Natural killer cell treated with Interleukin-12 subunit alpha and Interleukin-12 subunit beta and Interleukin-15 and Interleukin-18, amount 100 ng/mL, for 72 hours (primary cell): ENCODE data around the gene LRRC70. TPM values are rescaled to one million over a fixed set of nuclear protein-coding genes. Genes with fewer than 3 reads are reported as not detected.

Experiments
- ATAC-seq, 2 donors: fragments of 150-1000 bp; cut with Tn5 transposase in 1 of 2; sonication (Bioruptor Pico), chemical (Tn5 transposase) in 1 of 2; 2 replicates each; pipeline ENCODE4 v1.10.0; 2021
- DNase-seq: peaks from one replicate; pipeline ENCODE4 v3.0.0; 2022; ENCODE audit warnings: low spot score
- H3K27ac Mint-ChIP-seq, 2 donors: 1 replicate in 1 of 2; 2 replicates in 1 of 2; pipeline ENCODE4 v1.8.0; 2022; ENCODE audit warnings: mixed read lengths in 2 of 2, mild to moderate bottlenecking in 1 of 2, moderate library complexity in 1 of 2
- H3K27me3 Mint-ChIP-seq, 2 donors: 1 replicate in 1 of 2; 2 replicates in 1 of 2; pipeline ENCODE4 v1.8.0; 2022; ENCODE audit warnings: mixed read lengths in 2 of 2
- H3K36me3 Mint-ChIP-seq: one replicate; pipeline ENCODE4 v1.8.0; 2022; ENCODE audit warnings: mixed read lengths
- H3K4me1 Mint-ChIP-seq, 2 donors: 1 replicate in 1 of 2; 2 replicates in 1 of 2; pipeline ENCODE4 v1.8.0; 2022; ENCODE audit warnings: low read depth in 2 of 2, mixed read lengths in 2 of 2, mild to moderate bottlenecking in 1 of 2
- H3K4me3 Mint-ChIP-seq: one replicate; pipeline ENCODE4 v1.8.0; 2022; ENCODE audit warnings: mixed read lengths
- H3K9me3 Mint-ChIP-seq: 2 replicates; pipeline ENCODE4 v1.8.0; 2022; ENCODE audit warnings: mixed read lengths
- total RNA-seq, 2 donors: library from RNA; stranded (reverse); gene quantifications; one replicate each; pipeline ENCODE4 v1.2.3, GENCODE V29; 2022

LRRC70 gene, protein sequence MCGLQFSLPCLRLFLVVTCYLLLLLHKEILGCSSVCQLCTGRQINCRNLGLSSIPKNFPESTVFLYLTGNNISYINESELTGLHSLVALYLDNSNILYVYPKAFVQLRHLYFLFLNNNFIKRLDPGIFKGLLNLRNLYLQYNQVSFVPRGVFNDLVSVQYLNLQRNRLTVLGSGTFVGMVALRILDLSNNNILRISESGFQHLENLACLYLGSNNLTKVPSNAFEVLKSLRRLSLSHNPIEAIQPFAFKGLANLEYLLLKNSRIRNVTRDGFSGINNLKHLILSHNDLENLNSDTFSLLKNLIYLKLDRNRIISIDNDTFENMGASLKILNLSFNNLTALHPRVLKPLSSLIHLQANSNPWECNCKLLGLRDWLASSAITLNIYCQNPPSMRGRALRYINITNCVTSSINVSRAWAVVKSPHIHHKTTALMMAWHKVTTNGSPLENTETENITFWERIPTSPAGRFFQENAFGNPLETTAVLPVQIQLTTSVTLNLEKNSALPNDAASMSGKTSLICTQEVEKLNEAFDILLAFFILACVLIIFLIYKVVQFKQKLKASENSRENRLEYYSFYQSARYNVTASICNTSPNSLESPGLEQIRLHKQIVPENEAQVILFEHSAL
- total RNA-seq, result 1 to 10 TPM in 1 of 2 donors, under 1 TPM in 1; 0.95 to 3.3 TPM

GRCh38 chr5:62578540-62578939 lies at the start of gene LRRC70:
TSS of gene LRRC70 (plus strand) at chr5:62578819. CDS start at chr5:62579439, 620 bp downstream.
- no peak for DNase-seq
- Mint-ChIP-seq H3K9me3 (no peaks in the 10 kb centered on the region), H3K27me3 (no peaks in the 10 kb centered on the region), H3K27ac (peak within 1 kb of the TSS; percentile 68 to 96), H3K4me3 (peak within 1 kb of the TSS; percentile 74), H3K36me3 (no peaks in the 10 kb centered on the region), H3K4me1 (peaks cover 33 to 51% of the 10 kb centered on the region in 2 donors)
- peak; percentile 90 to 91 for ATAC-seq

- H3K4me3 Mint-ChIP-seq, result no peak overlapping the region
- no peaks in the 10 kb centered on the region for H3K27me3 Mint-ChIP-seq
- ATAC-seq (no peak), DNase-seq (no peak)
- no peaks in the 10 kb centered on the region for H3K9me3 Mint-ChIP-seq
- no peak overlapping the region for H3K27ac Mint-ChIP-seq
- peaks cover 4 to 5% of the 10 kb centered on the region in 2 donors for H3K4me1 Mint-ChIP-seq
- peaks cover 5% of the 10 kb centered on the region for H3K36me3 Mint-ChIP-seq
These were observed 45.0 kb upstream of the LRRC70 start for GRCh38 chr5:62533597-62533996.

- Mint-ChIP-seq H3K27ac (no peak overlapping the region), H3K4me3 (no peak overlapping the region), H3K27me3 (no peaks in the 10 kb centered on the region), H3K9me3 (no peaks in the 10 kb centered on the region), H3K36me3 (peaks cover 9% of the 10 kb centered on the region), H3K4me1 (peaks cover 6 to 9% of the 10 kb centered on the region in 2 donors)
- no peak for DNase-seq
- ATAC-seq, result no peak
These were observed 44.0 kb upstream of the LRRC70 start for GRCh38 chr5:62534461-62535236.

GRCh38 chr5:62536232-62536631 lies 42.4 kb upstream of the LRRC70 start:
- Mint-ChIP-seq H3K4me1 (peaks cover 6 to 15% of the 10 kb centered on the region in 2 donors), H3K36me3 (peaks cover 9% of the 10 kb centered on the region), H3K4me3 (no peak overlapping the region), H3K27me3 (no peaks in the 10 kb centered on the region), H3K9me3 (no peaks in the 10 kb centered on the region), H3K27ac (no peak overlapping the region)
- no peak for ATAC-seq
- no peak for DNase-seq

- Mint-ChIP-seq H3K27me3 (no peaks in the 10 kb centered on the region), H3K4me1 (peaks cover 6 to 15% of the 10 kb centered on the region in 2 donors), H3K36me3 (peaks cover 9% of the 10 kb centered on the region), H3K27ac (no peak overlapping the region), H3K4me3 (no peak overlapping the region), H3K9me3 (no peaks in the 10 kb centered on the region)
- no peak for ATAC-seq
- no peak for DNase-seq
These were observed 41.8 kb upstream of the LRRC70 start for GRCh38 chr5:62536783-62537182.

- ATAC-seq (peak; percentile 91 to 94), DNase-seq (no peak)
- Mint-ChIP-seq H3K4me3 (peak overlapping the region; percentile 63), H3K9me3 (no peaks in the 10 kb centered on the region), H3K4me1 (peaks cover 6 to 15% of the 10 kb centered on the region in 2 donors), H3K36me3 (peaks cover 10% of the 10 kb centered on the region), H3K27ac (peak overlapping the region; percentile 73 to 88), H3K27me3 (no peaks in the 10 kb centered on the region)
These were observed 40.3 kb upstream of the LRRC70 start for GRCh38 chr5:62538017-62538942.

DNA sequence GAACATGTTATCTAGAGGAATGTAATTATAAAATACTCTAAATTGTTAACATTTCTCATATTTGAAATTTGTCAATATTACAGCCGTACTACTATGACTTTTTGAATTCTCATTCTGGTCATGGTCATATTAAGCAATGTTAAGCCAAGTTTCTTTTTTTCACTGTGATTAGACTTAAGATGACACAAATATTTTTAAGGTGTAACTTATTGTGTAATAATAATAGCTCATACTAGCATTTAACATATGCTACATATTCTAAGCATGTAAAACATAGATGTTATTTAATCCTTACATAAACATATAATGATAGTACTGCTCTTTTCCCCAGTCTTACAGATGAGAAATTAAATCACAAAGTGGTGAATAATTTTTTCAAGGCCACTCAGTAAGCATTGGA lies 35.9 kb upstream of the LRRC70 start:
- Mint-ChIP-seq H3K27me3 (no peaks in the 10 kb centered on the region), H3K27ac (no peak overlapping the region), H3K36me3 (peaks cover 27% of the 10 kb centered on the region), H3K4me3 (no peak overlapping the region), H3K9me3 (no peaks in the 10 kb centered on the region), H3K4me1 (peaks cover 6 to 15% of the 10 kb centered on the region in 2 donors)
- no peak for ATAC-seq
- DNase-seq, result no peak

GRCh38 chr5:62547945-62548630 lies 30.5 kb upstream of the LRRC70 start:
- H3K27ac Mint-ChIP-seq, result peak overlapping the region in 1 of 2 donors; percentile 1
- ATAC-seq (no peak), DNase-seq (no peak)
- no peak overlapping the region for H3K4me3 Mint-ChIP-seq
- H3K4me1 Mint-ChIP-seq, result no peaks in the 10 kb centered on the region
- H3K27me3 Mint-ChIP-seq, result no peaks in the 10 kb centered on the region
- H3K36me3 Mint-ChIP-seq, result peaks cover 18% of the 10 kb centered on the region
- no peaks in the 10 kb centered on the region for H3K9me3 Mint-ChIP-seq

DNA sequence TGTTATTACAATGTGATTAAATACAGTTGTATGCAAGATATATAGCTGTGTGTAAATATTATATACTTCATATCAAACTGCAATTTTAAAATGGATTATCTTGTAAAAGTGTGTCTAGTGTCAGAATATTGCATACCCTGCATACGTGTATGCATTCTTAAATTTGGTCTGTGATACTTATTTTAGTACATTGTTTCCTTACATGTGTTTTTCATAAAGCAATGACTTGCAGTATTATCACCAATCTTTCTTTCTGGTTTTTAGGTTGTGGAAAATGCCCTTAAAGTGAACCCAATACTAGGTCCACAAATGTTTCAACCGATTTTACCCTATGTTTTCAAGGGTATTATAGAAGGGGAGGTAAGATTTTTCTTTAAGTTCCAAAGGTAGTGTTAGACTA lies 28.5 kb upstream of the LRRC70 start:
- no peaks in the 10 kb centered on the region for H3K4me1 Mint-ChIP-seq
- H3K27me3 Mint-ChIP-seq, result no peaks in the 10 kb centered on the region
- DNase-seq, result no peak
- no peaks in the 10 kb centered on the region for H3K36me3 Mint-ChIP-seq
- H3K9me3 Mint-ChIP-seq, result no peaks in the 10 kb centered on the region
- ATAC-seq, result no peak
- no peak overlapping the region for H3K27ac Mint-ChIP-seq
- no peak overlapping the region for H3K4me3 Mint-ChIP-seq

DNA sequence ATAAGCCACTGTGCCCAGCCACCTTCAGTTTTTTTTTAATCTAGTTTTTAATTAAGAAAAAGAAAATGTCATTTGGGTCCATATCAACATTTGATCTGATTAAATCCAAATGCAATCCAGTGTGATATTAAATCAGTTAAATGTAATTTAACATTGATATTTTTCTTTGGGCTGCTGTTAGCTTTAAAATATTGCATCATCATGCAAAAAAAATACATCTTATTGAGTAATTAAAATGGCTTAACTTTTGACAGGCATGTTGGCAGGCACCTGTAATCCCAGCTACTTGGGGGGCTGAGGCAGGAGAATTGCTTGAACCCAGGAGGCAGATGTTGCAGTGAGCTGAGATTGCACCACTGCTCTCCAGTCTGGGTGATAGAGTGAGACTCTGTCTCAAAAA lies 22.7 kb upstream of the LRRC70 start:
- ATAC-seq, result no peak
- Mint-ChIP-seq H3K9me3 (no peaks in the 10 kb centered on the region), H3K27ac (no peak overlapping the region), H3K4me3 (no peak overlapping the region), H3K27me3 (no peaks in the 10 kb centered on the region), H3K4me1 (no peaks in the 10 kb centered on the region), H3K36me3 (peaks cover 4% of the 10 kb centered on the region)
- DNase-seq, result no peak

DNA sequence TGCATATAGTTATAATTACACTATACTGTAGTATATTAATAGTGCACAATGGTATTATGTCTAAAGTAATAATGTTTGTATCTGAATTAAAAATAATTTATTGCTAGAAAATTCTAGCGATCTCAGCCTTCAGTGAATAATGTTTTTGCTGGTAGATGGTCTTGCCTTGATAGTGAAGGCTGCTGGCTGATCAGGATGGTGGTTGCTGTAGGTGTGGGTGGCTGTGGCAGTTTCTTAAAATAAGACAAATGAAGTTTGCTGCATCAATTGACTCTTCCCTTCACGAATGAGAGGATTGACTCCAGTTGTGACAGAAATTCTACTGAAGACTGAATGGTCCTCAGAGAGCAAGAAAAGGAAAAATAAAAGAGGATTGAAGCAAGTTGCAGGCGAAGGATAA lies 19.7 kb upstream of the LRRC70 start:
- Mint-ChIP-seq H3K4me3 (no peak overlapping the region), H3K27me3 (no peaks in the 10 kb centered on the region), H3K9me3 (no peaks in the 10 kb centered on the region), H3K4me1 (no peaks in the 10 kb centered on the region), H3K36me3 (peaks cover 4% of the 10 kb centered on the region), H3K27ac (no peak overlapping the region)
- ATAC-seq, result no peak
- DNase-seq, result no peak

DNA sequence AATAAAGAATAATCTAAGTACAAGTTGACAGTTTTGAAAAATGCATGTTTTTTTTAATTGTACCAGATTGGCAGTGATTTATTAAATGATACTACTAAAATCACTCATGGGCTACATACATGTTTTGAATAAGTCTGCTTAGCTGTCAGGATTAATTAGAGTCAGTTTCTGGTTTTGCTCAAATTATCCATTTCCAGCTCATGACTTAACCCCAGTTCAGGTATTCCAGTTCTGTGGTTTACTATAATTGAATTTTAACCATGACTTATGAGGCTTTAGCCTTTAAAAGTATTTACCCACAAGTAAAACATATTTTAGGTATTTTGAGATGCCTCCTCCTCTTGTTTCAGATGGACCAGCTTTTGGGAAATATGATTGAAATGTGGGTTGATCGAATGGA lies 17.8 kb upstream of the LRRC70 start:
- no peak for DNase-seq
- H3K36me3 Mint-ChIP-seq, result peaks cover 10% of the 10 kb centered on the region

DNA sequence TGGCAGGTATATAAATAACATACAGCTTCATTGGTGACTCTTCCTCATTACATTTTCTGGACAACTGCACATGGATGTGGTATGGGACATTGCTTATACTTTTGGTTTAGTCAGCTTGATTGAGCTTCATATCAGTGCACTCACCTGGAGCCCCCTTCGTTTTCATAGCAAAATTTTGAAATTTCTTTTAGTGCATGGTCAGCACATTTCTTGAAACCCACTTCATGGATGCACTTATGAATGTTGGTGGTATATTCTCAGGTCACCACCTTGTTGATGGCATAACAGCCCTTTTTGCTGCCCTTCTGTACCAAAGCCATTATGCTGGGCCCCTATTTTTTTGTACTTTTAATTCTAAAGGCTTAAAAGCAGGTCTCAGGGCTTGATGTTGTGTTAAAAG lies 16.7 kb upstream of the LRRC70 start:
- H3K36me3 Mint-ChIP-seq, result peaks cover 11% of the 10 kb centered on the region
- H3K4me1 Mint-ChIP-seq, result no peaks in the 10 kb centered on the region
- H3K27me3 Mint-ChIP-seq, result no peaks in the 10 kb centered on the region
- H3K27ac Mint-ChIP-seq, result no peak overlapping the region
- no peak overlapping the region for H3K4me3 Mint-ChIP-seq
- DNase-seq (no peak), ATAC-seq (no peak)
- no peaks in the 10 kb centered on the region for H3K9me3 Mint-ChIP-seq

More for the DNA sequence above, 17.8 kb upstream of the LRRC70 start:
- Mint-ChIP-seq H3K27me3 (no peaks in the 10 kb centered on the region), H3K9me3 (no peaks in the 10 kb centered on the region), H3K4me3 (no peak overlapping the region), H3K4me1 (no peaks in the 10 kb centered on the region), H3K27ac (no peak overlapping the region)
- ATAC-seq, result no peak
